Chondrocyte (in vitro differentiated cells): ENCODE measurements around the gene RARA. TPM values are rescaled to one million over a fixed set of nuclear protein-coding genes. Genes with fewer than 3 reads are reported as not detected.

Experiments used
- DNase-seq: peaks from one replicate; pipeline ENCODE4 v3.0.0; 2021; ENCODE audit warnings: mixed read lengths, low spot score
- H3K27ac Mint-ChIP-seq: one replicate; pipeline ENCODE4 v1.8.0; 2021; ENCODE audit warnings: mild to moderate bottlenecking, moderate library complexity, mixed read lengths; ENCODE audit not compliant: unreplicated experiment
- H3K27me3 Mint-ChIP-seq: 2 replicates; pipeline ENCODE4 v1.8.0; 2021; ENCODE audit warnings: low read depth, mixed read lengths
- H3K36me3 Mint-ChIP-seq: 2 replicates; pipeline ENCODE4 v1.8.0; 2021; ENCODE audit warnings: low read depth, mixed read lengths
- H3K4me1 Mint-ChIP-seq: 2 replicates; pipeline ENCODE4 v1.8.0; 2021; ENCODE audit warnings: low read depth, mild to moderate bottlenecking, mixed read lengths
- H3K4me3 Mint-ChIP-seq: one replicate; pipeline ENCODE4 v1.8.0; 2021; ENCODE audit warnings: mild to moderate bottlenecking, moderate library complexity, mixed read lengths; ENCODE audit not compliant: unreplicated experiment
- H3K9me3 Mint-ChIP-seq: 2 replicates; pipeline ENCODE4 v1.8.0; 2021; ENCODE audit warnings: low read depth, mixed read lengths
- CTCF ChIP-seq: fragments of 200-600 bp; sonication (generic); IDR thresholded peaks from 2 replicates; pipeline ENCODE4 v1.5.0; 2021; ENCODE audit warnings: antibody characterized with exemption, mild to moderate bottlenecking, moderate library complexity
- total RNA-seq: library from RNA; stranded (reverse); gene quantifications from 3 replicates; pipeline ENCODE4 v1.2.1, GENCODE V29; 2021

Gene RARA
- total RNA-seq, 1 donor from 2014 or later = 59.2 TPM

DNA sequence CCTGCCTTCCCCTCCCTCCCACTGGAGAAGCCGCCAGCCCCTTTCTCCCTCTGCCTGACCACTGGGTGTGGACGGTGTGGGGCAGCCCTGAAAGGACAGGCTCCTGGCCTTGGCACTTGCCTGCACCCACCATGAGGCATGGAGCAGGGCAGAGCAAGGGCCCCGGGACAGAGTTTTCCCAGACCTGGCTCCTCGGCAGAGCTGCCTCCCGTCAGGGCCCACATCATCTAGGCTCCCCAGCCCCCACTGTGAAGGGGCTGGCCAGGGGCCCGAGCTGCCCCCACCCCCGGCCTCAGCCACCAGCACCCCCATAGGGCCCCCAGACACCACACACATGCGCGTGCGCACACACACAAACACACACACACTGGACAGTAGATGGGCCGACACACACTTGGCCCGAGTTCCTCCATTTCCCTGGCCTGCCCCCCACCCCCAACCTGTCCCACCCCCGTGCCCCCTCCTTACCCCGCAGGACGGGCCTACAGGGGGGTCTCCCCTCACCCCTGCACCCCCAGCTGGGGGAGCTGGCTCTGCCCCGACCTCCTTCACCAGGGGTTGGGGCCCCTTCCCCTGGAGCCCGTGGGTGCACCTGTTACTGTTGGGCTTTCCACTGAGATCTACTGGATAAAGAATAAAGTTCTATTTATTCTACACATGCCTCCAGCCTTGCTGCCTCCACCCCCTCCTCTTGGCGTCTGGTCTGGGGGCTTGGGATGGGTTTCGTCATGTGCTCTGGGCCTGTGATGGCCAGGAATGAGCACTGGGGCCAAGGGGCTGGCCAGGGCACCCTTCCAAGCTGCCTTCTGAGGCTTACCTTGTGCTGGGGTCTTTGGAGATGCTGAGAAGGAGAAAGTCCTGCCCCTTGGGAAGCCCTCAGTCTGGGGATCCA lies 48.3 kb downstream of the RARA start:
- peaks cover 13% of the 10 kb centered on the region for H3K4me1 Mint-ChIP-seq
- no peak for TF ChIP-seq CTCF
- H3K27ac Mint-ChIP-seq = peak overlapping the region; percentile 81
- DNase-seq = no peak
- H3K9me3 Mint-ChIP-seq = no peaks in the 10 kb centered on the region
- H3K27me3 Mint-ChIP-seq = no peaks in the 10 kb centered on the region
- H3K36me3 Mint-ChIP-seq = peaks cover 16% of the 10 kb centered on the region
- H3K4me3 Mint-ChIP-seq = no peak overlapping the region

GRCh38 chr17:40358323-40359038 lies 49.5 kb downstream of the RARA start:
- Mint-ChIP-seq H3K4me1 (peaks cover 17% of the 10 kb centered on the region), H3K27ac (peak overlapping the region; percentile 81), H3K4me3 (peak overlapping the region; percentile 16), H3K36me3 (peaks cover 8% of the 10 kb centered on the region), H3K9me3 (no peaks in the 10 kb centered on the region), H3K27me3 (no peaks in the 10 kb centered on the region)
- TF ChIP-seq CTCF = peak; percentile 99
- DNase-seq = no peak

- DNase-seq = no peak
- Mint-ChIP-seq H3K27ac (no peak overlapping the region), H3K36me3 (peaks cover 5% of the 10 kb centered on the region), H3K27me3 (no peaks in the 10 kb centered on the region), H3K9me3 (no peaks in the 10 kb centered on the region), H3K4me1 (peaks cover 22% of the 10 kb centered on the region), H3K4me3 (no peak overlapping the region)
- no peak for TF ChIP-seq CTCF
These were observed 51.1 kb downstream of the RARA start for GRCh38 chr17:40360091-40360490.

DNA sequence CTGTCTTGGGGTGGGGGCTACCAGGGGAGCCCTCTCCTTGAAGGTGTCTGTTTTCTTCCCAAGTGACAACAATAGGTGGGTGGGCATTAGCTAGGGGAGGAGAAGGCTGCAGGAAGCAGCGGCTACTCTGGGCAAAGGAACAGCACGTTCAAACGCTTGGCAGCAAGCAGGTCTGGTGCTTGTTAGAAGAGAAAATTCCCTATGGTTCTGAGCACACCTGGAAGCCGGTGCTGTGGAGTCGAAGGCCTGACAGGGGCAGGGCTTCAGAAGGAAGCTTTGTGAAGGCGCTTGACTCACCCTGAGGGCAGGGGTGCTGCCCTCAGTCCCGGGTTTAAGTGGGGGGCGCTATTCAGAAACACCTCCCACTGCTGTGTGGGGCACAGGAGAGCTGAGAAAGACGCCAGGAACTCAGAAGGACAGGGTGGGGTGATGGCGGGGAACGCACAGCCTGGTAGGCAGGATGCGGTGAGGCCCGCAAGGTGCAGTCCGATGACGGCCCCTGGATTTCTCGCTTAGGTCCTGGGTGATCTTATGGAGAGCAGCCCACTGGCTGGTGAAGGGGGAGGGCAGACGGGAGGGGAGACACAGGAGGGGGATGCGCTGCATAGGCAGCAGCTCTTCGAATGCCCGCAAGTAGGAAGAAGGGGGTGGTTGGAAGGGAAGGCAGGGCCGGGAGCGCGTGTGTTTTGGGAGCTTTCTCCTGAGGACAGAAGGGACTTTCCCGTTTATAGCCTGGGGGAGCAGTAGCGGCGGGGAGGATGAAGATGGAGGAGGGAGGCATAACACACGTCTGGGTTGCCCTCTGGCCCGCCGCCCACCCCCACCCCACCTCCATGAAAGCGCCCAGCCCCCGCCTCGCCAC lies 52.3 kb downstream of the RARA start:
- H3K36me3 Mint-ChIP-seq = no peaks in the 10 kb centered on the region
- H3K9me3 Mint-ChIP-seq = no peaks in the 10 kb centered on the region
- no peak overlapping the region for H3K4me3 Mint-ChIP-seq
- no peaks in the 10 kb centered on the region for H3K27me3 Mint-ChIP-seq
- H3K27ac Mint-ChIP-seq = no peak overlapping the region
- TF ChIP-seq CTCF = no peak
- H3K4me1 Mint-ChIP-seq = peaks cover 20% of the 10 kb centered on the region
- no peak for DNase-seq
